ENCODE data around the gene PDK4. TPM values are rescaled to one million over a fixed set of nuclear protein-coding genes. Genes with fewer than 3 reads are reported as not detected.

Gene PDK4
- total RNA-seq, 1 donor from 2014 or later = 0.34 TPM

- no peak overlapping the region for H3K4me3 Mint-ChIP-seq (ENCODE audit: unreplicated experiment)
- no peaks in the 10 kb centered on the region for H3K27me3 Mint-ChIP-seq (ENCODE audit: low read depth, unreplicated experiment)
- no peak for TF ChIP-seq EZH2 (IDR thresholded peaks at IDR 0.05; ENCODE audit: insufficient read depth, low read length)
Measured at GRCh38 chr7:95584769-95585425, 11.4 kb downstream of the PDK4 start.

GRCh38 chr7:95583834-95584621 lies 12.3 kb downstream of the PDK4 start:
- Mint-ChIP-seq H3K27me3 (ENCODE audit: low read depth, unreplicated experiment) (no peaks in the 10 kb centered on the region), H3K4me1 (ENCODE audit: low read depth, unreplicated experiment) (no peaks in the 10 kb centered on the region), H3K27ac (ENCODE audit: unreplicated experiment) (no peak overlapping the region), H3K36me3 (ENCODE audit: low read depth, unreplicated experiment) (no peaks in the 10 kb centered on the region), H3K4me3 (ENCODE audit: unreplicated experiment) (no peak overlapping the region), H3K9me3 (ENCODE audit: unreplicated experiment) (no peaks in the 10 kb centered on the region)
- no peaks in the 10 kb centered on the region for H3K4me1 ChIP-seq (ENCODE audit: insufficient read depth, low read length)
- no peak overlapping the region for H3K27ac ChIP-seq (ENCODE audit: low read depth, low read length)
- no peak for DNase-seq (ENCODE audit: low read depth)
- no peaks in the 10 kb centered on the region for H3K36me3 ChIP-seq (ENCODE audit: insufficient read depth, low read length)
- no peaks in the 10 kb centered on the region for H3K27me3 ChIP-seq (ENCODE audit: insufficient read depth, low read length)
- H3K4me3 ChIP-seq (ENCODE audit: insufficient read depth, low read depth, low read length) = no peak overlapping the region
- no peaks in the 10 kb centered on the region for H4K20me1 ChIP-seq (ENCODE audit: insufficient read depth, low read length)
- no peak overlapping the region for H3K9ac ChIP-seq (ENCODE audit: low read length)
- H3K9me3 ChIP-seq (ENCODE audit: insufficient read depth, low read depth, low read length) = no peaks in the 10 kb centered on the region
- no peak overlapping the region for H2AFZ ChIP-seq (ENCODE audit: low read depth, low read length)
- no peaks in the 10 kb centered on the region for H3K79me2 ChIP-seq (ENCODE audit: insufficient read depth, low read length)
- no peak for TF ChIP-seq CTCF (IDR thresholded peaks at IDR 0.05; ENCODE audit: insufficient read depth, low read depth, low read length)
- TF ChIP-seq EZH2 (IDR thresholded peaks at IDR 0.05; ENCODE audit: insufficient read depth, low read length) = no peak
- H3K4me2 ChIP-seq (ENCODE audit: low read length) = no peak overlapping the region
- FAIRE-seq = no peak

More at GRCh38 chr7:95584769-95585425, 11.4 kb downstream of the PDK4 start:
- Histone ChIP-seq H3K27me3 (ENCODE audit: insufficient read depth, low read length) (no peaks in the 10 kb centered on the region), H3K4me1 (ENCODE audit: insufficient read depth, low read length) (no peaks in the 10 kb centered on the region), H3K9ac (ENCODE audit: low read length) (no peak overlapping the region), H3K4me3 (ENCODE audit: insufficient read depth, low read depth, low read length) (no peak overlapping the region), H3K9me3 (ENCODE audit: insufficient read depth, low read depth, low read length) (no peaks in the 10 kb centered on the region), H3K36me3 (ENCODE audit: insufficient read depth, low read length) (no peaks in the 10 kb centered on the region), H2AFZ (ENCODE audit: low read depth, low read length) (no peak overlapping the region), H3K79me2 (ENCODE audit: insufficient read depth, low read length) (no peaks in the 10 kb centered on the region), H4K20me1 (ENCODE audit: insufficient read depth, low read length) (no peaks in the 10 kb centered on the region), H3K4me2 (ENCODE audit: low read length) (no peak overlapping the region), H3K27ac (ENCODE audit: low read depth, low read length) (no peak overlapping the region)
- no peak for DNase-seq (ENCODE audit: low read depth)
- FAIRE-seq = no peak
- no peaks in the 10 kb centered on the region for H3K9me3 Mint-ChIP-seq (ENCODE audit: unreplicated experiment)
- no peaks in the 10 kb centered on the region for H3K36me3 Mint-ChIP-seq (ENCODE audit: low read depth, unreplicated experiment)
- no peaks in the 10 kb centered on the region for H3K4me1 Mint-ChIP-seq (ENCODE audit: low read depth, unreplicated experiment)
- no peak overlapping the region for H3K27ac Mint-ChIP-seq (ENCODE audit: unreplicated experiment)

- Mint-ChIP-seq H3K27me3 (ENCODE audit: low read depth, unreplicated experiment) (no peaks in the 10 kb centered on the region), H3K4me1 (ENCODE audit: low read depth, unreplicated experiment) (no peaks in the 10 kb centered on the region)
- FAIRE-seq = no peak
Measured at GRCh38 chr7:95582578-95583293, 13.6 kb downstream of the PDK4 start.

More at GRCh38 chr7:95582578-95583293, 13.6 kb downstream of the PDK4 start:
- Histone ChIP-seq H3K27me3 (ENCODE audit: insufficient read depth, low read length) (no peaks in the 10 kb centered on the region), H3K4me1 (ENCODE audit: insufficient read depth, low read length) (no peaks in the 10 kb centered on the region), H3K79me2 (ENCODE audit: insufficient read depth, low read length) (no peaks in the 10 kb centered on the region), H3K9ac (ENCODE audit: low read length) (no peak overlapping the region), H2AFZ (ENCODE audit: low read depth, low read length) (no peak overlapping the region), H3K36me3 (ENCODE audit: insufficient read depth, low read length) (no peaks in the 10 kb centered on the region), H3K27ac (ENCODE audit: low read depth, low read length) (no peak overlapping the region), H4K20me1 (ENCODE audit: insufficient read depth, low read length) (no peaks in the 10 kb centered on the region), H3K9me3 (ENCODE audit: insufficient read depth, low read depth, low read length) (no peaks in the 10 kb centered on the region), H3K4me2 (ENCODE audit: low read length) (no peak overlapping the region), H3K4me3 (ENCODE audit: insufficient read depth, low read depth, low read length) (no peak overlapping the region)
- Mint-ChIP-seq H3K27ac (ENCODE audit: unreplicated experiment) (no peak overlapping the region), H3K4me3 (ENCODE audit: unreplicated experiment) (no peak overlapping the region), H3K36me3 (ENCODE audit: low read depth, unreplicated experiment) (no peaks in the 10 kb centered on the region), H3K9me3 (ENCODE audit: unreplicated experiment) (no peaks in the 10 kb centered on the region)
- no peak for DNase-seq (ENCODE audit: low read depth)
- TF ChIP-seq EZH2 (IDR thresholded peaks at IDR 0.05; ENCODE audit: insufficient read depth, low read length) (no peak), CTCF (IDR thresholded peaks at IDR 0.05; ENCODE audit: insufficient read depth, low read depth, low read length) (no peak)
